D341Med (cell line): ENCODE measurements around the gene EBLN1.

Source experiments
- DNase-seq: peaks from one replicate; pipeline ENCODE4 v3.0.0; 2012; ENCODE audit warnings: low spot score

Gene EBLN1

GRCh38 chr10:22217842-22218241 lies at the start of gene EBLN1:
TSS of gene EBLN1 (minus strand) at chr10:22218015. CDS start at chr10:22209983, 8,032 bp downstream.
- no peak for DNase-seq

GRCh38 chr10:22265839-22266537 lies 48.2 kb upstream of the EBLN1 start:
- no peak for DNase-seq

GRCh38 chr10:22263106-22263505 lies 45.3 kb upstream of the EBLN1 start:
- no peak for DNase-seq

- DNase-seq: peak; percentile 38
These were observed 41.5 kb upstream of the EBLN1 start for GRCh38 chr10:22259280-22259679.

GRCh38 chr10:22258471-22258870 lies 40.7 kb upstream of the EBLN1 start:
- DNase-seq: no peak

GRCh38 chr10:22253580-22253882 lies 35.7 kb upstream of the EBLN1 start:
- DNase-seq: no peak

- DNase-seq: peak; percentile 33
These were observed 35.2 kb upstream of the EBLN1 start for GRCh38 chr10:22252801-22253579.

- DNase-seq: peak; percentile 67
These were observed 34.5 kb upstream of the EBLN1 start for GRCh38 chr10:22252224-22252800.

GRCh38 chr10:22251751-22252223 lies 34.0 kb upstream of the EBLN1 start:
- peak; percentile 34 for DNase-seq

GRCh38 chr10:22250897-22251660 lies 33.3 kb upstream of the EBLN1 start:
- no peak for DNase-seq

- DNase-seq: no peak
These were observed 29.8 kb upstream of the EBLN1 start for GRCh38 chr10:22247636-22248035.

GRCh38 chr10:22246680-22247391 lies 29.0 kb upstream of the EBLN1 start:
- DNase-seq: no peak

- DNase-seq: no peak
These were observed 27.8 kb upstream of the EBLN1 start for GRCh38 chr10:22245567-22245966.

- no peak for DNase-seq
These were observed 27.0 kb upstream of the EBLN1 start for GRCh38 chr10:22244855-22245254.

- DNase-seq: no peak
These were observed 26.2 kb upstream of the EBLN1 start for GRCh38 chr10:22244001-22244400.

- DNase-seq: no peak
These were observed 25.5 kb upstream of the EBLN1 start for GRCh38 chr10:22243321-22243720.

- no peak for DNase-seq
These were observed 13.4 kb upstream of the EBLN1 start for GRCh38 chr10:22231260-22231659.

- peak; percentile 34 for DNase-seq
These were observed 12.5 kb upstream of the EBLN1 start for GRCh38 chr10:22230158-22230833.

GRCh38 chr10:22229802-22230157 lies 12.0 kb upstream of the EBLN1 start:
- DNase-seq: no peak

- peak; percentile 94 for DNase-seq
These were observed 11.4 kb upstream of the EBLN1 start for GRCh38 chr10:22228943-22229801.
